PC-9 (cell line): ENCODE measurements around the gene GNAS.

Source experiments
- EZH2 ChIP-seq: fragments of 200-600 bp; sonication (generic); IDR thresholded peaks from 2 replicates; pipeline ENCODE4 v1.8.0; 2017; ENCODE audit warnings: antibody characterized with exemption, low read depth
- TF ChIP-seq, protein P1 (sequence below): fragments of 200-600 bp; sonication (generic); conservative IDR thresholded peaks from 2 replicates; pipeline ENCODE4 v1.6.1; 2017; ENCODE audit warnings: mixed run types, antibody characterized with exemption, mild to moderate bottlenecking, moderate library complexity

DNA sequence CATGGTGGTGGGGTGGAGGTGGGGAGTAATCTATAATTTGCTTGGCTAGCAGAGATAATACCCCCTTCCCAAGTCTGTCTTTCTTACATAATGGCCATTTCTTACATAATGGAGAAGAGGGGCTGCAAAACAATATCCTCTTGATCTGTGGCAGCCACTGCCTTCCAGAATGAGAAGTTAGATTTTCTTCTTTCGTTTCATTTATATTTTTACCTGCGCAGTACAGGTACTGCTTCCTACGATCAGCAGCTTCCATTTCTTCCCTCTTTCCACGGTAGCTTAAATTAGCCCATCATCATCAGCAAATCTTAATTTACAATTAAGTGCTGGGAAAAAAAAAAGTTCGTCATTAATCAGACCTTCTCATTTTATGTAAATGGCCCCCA lies 30.2 kb downstream of the GNAS start:
- TF ChIP-seq, protein P1, sequence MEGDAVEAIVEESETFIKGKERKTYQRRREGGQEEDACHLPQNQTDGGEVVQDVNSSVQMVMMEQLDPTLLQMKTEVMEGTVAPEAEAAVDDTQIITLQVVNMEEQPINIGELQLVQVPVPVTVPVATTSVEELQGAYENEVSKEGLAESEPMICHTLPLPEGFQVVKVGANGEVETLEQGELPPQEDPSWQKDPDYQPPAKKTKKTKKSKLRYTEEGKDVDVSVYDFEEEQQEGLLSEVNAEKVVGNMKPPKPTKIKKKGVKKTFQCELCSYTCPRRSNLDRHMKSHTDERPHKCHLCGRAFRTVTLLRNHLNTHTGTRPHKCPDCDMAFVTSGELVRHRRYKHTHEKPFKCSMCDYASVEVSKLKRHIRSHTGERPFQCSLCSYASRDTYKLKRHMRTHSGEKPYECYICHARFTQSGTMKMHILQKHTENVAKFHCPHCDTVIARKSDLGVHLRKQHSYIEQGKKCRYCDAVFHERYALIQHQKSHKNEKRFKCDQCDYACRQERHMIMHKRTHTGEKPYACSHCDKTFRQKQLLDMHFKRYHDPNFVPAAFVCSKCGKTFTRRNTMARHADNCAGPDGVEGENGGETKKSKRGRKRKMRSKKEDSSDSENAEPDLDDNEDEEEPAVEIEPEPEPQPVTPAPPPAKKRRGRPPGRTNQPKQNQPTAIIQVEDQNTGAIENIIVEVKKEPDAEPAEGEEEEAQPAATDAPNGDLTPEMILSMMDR: no peak
- TF ChIP-seq EZH2: no peak
